ENCODE measurements around the gene CEACAM5.

Gene CEACAM5

DNA sequence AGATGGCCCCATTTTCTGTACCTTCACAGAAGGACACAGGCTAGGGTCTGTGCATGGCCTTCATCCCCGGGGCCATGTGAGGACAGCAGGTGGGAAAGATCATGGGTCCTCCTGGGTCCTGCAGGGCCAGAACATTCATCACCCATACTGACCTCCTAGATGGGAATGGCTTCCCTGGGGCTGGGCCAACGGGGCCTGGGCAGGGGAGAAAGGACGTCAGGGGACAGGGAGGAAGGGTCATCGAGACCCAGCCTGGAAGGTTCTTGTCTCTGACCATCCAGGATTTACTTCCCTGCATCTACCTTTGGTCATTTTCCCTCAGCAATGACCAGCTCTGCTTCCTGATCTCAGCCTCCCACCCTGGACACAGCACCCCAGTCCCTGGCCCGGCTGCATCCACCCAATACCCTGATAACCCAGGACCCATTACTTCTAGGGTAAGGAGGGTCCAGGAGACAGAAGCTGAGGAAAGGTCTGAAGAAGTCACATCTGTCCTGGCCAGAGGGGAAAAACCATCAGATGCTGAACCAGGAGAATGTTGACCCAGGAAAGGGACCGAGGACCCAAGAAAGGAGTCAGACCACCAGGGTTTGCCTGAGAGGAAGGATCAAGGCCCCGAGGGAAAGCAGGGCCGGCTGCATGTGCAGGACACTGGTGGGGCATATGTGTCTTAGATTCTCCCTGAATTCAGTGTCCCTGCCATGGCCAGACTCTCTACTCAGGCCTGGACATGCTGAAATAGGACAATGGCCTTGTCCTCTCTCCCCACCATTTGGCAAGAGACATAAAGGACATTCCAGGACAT is 13.4 kb upstream of the CEACAM5 start:
- no peak for DNase-seq (ENCODE audit: low spot score)
- in situ Hi-C loops (cut with MboI; ENCODE audit: low sequenced_read_pairs, unreplicated experiment), result no loop called here
- TF ChIP-seq CTCF (IDR thresholded peaks at IDR 0.05; ENCODE audit: borderline replicate concordance, control extremely low read depth, extremely low read depth, insufficient read depth, missing control alignments), result no peak

DNA sequence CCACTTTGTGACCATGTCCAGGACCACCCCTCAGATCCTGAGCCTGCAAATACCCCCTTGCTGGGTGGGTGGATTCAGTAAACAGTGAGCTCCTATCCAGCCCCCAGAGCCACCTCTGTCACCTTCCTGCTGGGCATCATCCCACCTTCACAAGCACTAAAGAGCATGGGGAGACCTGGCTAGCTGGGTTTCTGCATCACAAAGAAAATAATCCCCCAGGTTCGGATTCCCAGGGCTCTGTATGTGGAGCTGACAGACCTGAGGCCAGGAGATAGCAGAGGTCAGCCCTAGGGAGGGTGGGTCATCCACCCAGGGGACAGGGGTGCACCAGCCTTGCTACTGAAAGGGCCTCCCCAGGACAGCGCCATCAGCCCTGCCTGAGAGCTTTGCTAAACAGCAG is 12.7 kb upstream of the CEACAM5 start:
- no peak for DNase-seq (ENCODE audit: low spot score)
- no peak for TF ChIP-seq CTCF (IDR thresholded peaks at IDR 0.05; ENCODE audit: borderline replicate concordance, control extremely low read depth, extremely low read depth, insufficient read depth, missing control alignments)
- in situ Hi-C loops (cut with MboI; ENCODE audit: low sequenced_read_pairs, unreplicated experiment), result no loop called here

DNA sequence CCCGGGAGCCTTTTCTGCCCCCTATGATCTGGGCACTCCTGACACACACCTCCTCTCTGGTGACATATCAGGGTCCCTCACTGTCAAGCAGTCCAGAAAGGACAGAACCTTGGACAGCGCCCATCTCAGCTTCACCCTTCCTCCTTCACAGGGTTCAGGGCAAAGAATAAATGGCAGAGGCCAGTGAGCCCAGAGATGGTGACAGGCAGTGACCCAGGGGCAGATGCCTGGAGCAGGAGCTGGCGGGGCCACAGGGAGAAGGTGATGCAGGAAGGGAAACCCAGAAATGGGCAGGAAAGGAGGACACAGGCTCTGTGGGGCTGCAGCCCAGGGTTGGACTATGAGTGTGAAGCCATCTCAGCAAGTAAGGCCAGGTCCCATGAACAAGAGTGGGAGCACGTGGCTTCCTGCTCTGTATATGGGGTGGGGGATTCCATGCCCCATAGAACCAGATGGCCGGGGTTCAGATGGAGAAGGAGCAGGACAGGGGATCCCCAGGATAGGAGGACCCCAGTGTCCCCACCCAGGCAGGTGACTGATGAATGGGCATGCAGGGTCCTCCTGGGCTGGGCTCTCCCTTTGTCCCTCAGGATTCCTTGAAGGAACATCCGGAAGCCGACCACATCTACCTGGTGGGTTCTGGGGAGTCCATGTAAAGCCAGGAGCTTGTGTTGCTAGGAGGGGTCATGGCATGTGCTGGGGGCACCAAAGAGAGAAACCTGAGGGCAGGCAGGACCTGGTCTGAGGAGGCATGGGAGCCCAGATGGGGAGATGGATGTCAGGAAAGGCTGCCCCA is 11.8 kb upstream of the CEACAM5 start:
- in situ Hi-C loops (cut with MboI; ENCODE audit: low sequenced_read_pairs, unreplicated experiment), result no loop called here
- no peak for TF ChIP-seq CTCF (IDR thresholded peaks at IDR 0.05; ENCODE audit: borderline replicate concordance, control extremely low read depth, extremely low read depth, insufficient read depth, missing control alignments)
- DNase-seq (ENCODE audit: low spot score), result no peak

DNA sequence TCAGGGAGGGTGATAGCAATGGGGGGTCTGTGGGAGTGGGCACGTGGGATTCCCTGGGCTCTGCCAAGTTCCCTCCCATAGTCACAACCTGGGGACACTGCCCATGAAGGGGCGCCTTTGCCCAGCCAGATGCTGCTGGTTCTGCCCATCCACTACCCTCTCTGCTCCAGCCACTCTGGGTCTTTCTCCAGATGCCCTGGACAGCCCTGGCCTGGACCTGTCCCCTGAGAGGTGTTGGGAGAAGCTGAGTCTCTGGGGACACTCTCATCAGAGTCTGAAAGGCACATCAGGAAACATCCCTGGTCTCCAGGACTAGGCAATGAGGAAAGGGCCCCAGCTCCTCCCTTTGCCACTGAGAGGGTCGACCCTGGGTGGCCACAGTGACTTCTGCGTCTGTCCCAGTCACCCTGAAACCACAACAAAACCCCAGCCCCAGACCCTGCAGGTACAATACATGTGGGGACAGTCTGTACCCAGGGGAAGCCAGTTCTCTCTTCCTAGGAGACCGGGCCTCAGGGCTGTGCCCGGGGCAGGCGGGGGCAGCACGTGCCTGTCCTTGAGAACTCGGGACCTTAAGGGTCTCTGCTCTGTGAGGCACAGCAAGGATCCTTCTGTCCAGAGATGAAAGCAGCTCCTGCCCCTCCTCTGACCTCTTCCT is 11.1 kb upstream of the CEACAM5 start:
- DNase-seq (ENCODE audit: low spot score), result no peak
- TF ChIP-seq CTCF (IDR thresholded peaks at IDR 0.05; ENCODE audit: borderline replicate concordance, control extremely low read depth, extremely low read depth, insufficient read depth, missing control alignments), result no peak
- in situ Hi-C loops (cut with MboI; ENCODE audit: low sequenced_read_pairs, unreplicated experiment), result no loop called here

DNA sequence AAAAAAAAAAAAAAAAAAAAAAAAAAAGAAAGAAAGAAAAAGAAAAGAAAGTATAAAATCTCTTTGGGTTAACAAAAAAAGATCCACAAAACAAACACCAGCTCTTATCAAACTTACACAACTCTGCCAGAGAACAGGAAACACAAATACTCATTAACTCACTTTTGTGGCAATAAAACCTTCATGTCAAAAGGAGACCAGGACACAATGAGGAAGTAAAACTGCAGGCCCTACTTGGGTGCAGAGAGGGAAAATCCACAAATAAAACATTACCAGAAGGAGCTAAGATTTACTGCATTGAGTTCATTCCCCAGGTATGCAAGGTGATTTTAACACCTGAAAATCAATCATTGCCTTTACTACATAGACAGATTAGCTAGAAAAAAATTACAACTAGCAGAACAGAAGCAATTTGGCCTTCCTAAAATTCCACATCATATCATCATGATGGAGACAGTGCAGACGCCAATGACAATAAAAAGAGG is 9.6 kb upstream of the CEACAM5 start:
- no peak for DNase-seq (ENCODE audit: low spot score)
- TF ChIP-seq CTCF (IDR thresholded peaks at IDR 0.05; ENCODE audit: borderline replicate concordance, control extremely low read depth, extremely low read depth, insufficient read depth, missing control alignments), result no peak
- in situ Hi-C loops (cut with MboI; ENCODE audit: low sequenced_read_pairs, unreplicated experiment), result no loop called here

- TF ChIP-seq CTCF (IDR thresholded peaks at IDR 0.05; ENCODE audit: borderline replicate concordance, control extremely low read depth, extremely low read depth, insufficient read depth, missing control alignments), result no peak
- DNase-seq (ENCODE audit: low spot score), result no peak
- in situ Hi-C loops (cut with MboI; ENCODE audit: low sequenced_read_pairs, unreplicated experiment), result no loop called here
These were observed 9.0 kb upstream of the CEACAM5 start for GRCh38 chr19:41699231-41699967.
